ENCODE data around the gene PLCH2. TPM values are rescaled to one million over a fixed set of nuclear protein-coding genes. Genes with fewer than 3 reads are reported as not detected.
A peak's percentile ranks its signal among the peaks of the same experiment; 100 is the strongest.

PLCH2 gene
- total and polyA plus RNA-seq, 2 of the 13 experiments (the other 11 are each of a cell fraction or from before 2014, with no cell fraction given), result 0.15 to 0.67 TPM

DNA sequence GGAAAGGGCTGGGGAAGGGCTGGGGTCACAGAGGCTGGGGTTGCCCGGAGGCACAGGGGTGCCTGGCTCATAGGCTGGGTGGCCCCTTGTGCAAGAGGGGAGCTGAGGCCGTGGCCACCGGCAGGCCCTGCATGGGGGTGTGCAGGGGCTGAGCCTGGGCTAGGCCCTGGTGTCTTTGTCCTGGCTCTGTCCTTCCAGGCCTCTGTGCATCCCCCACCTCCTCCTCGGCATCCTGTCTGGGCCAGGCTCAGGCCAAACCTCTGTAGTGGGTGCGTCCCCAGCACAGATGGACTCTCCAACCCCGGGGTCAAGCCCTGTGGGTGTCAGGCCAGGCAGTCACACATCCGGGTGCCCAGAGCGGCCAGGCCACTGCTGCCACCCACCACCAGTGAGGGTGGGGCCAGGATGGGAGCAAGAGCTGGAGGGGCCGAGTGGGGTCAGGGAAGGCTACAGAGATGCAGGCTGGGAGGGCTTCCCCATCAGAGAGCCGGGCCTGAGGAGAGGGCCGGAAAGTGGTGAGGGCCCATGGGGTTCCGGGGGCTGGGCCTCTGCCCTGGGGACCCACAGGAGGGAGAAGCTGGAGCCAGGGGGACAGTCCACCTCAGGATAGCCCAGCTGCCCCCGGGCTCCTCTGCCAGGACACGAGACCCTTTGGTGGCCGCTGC, 30.9 kb downstream of the PLCH2 start (continued):
- TF ChIP-seq, protein P1, sequence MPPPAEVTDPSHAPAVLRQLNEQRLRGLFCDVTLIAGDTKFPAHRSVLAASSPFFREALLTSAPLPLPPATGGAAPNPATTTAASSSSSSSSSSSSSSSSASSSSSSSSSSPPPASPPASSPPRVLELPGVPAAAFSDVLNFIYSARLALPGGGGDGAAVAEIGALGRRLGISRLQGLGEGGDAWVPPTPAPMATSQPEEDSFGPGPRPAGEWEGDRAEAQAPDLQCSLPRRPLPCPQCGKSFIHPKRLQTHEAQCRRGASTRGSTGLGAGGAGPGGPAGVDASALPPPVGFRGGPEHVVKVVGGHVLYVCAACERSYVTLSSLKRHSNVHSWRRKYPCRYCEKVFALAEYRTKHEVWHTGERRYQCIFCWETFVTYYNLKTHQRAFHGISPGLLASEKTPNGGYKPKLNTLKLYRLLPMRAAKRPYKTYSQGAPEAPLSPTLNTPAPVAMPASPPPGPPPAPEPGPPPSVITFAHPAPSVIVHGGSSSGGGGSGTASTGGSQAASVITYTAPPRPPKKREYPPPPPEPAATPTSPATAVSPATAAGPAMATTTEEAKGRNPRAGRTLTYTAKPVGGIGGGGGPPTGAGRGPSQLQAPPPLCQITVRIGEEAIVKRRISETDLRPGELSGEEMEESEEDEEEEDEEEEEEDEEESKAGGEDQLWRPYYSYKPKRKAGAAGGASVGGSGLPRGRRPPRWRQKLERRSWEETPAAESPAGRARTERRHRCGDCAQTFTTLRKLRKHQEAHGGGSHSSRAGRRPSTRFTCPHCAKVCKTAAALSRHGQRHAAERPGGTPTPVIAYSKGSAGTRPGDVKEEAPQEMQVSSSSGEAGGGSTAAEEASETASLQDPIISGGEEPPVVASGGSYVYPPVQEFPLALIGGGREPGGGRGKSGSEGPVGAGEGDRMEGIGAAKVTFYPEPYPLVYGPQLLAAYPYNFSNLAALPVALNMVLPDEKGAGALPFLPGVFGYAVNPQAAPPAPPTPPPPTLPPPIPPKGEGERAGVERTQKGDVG (CRISPR knock-in tag; IDR thresholded peaks at IDR 0.05; ENCODE audit: borderline replicate concordance), result no peak
- TF ChIP-seq ZC3H13 (CRISPR knock-in tag; IDR thresholded peaks at IDR 0.05) (peak; percentile 65), ZNF570 (CRISPR knock-in tag; IDR thresholded peaks at IDR 0.05; ENCODE audit: borderline replicate concordance) (no peak), POLR2G (IDR thresholded peaks at IDR 0.05; ENCODE audit: low read depth, low read length) (peak; percentile 3; the same call in 1 of the 2 replicates), PAF1 (CRISPR knock-in tag; IDR thresholded peaks at IDR 0.05) (0 out of 2 replicates have a peak, but pooled peaks have one; percentile 39)
- TF ChIP-seq, protein P2, sequence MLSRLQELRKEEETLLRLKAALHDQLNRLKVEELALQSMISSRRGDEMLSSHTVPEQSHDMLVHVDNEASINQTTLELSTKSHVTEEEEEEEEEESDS (CRISPR knock-in tag; IDR thresholded peaks at IDR 0.05; ENCODE audit: borderline replicate concordance), result no peak

DNA sequence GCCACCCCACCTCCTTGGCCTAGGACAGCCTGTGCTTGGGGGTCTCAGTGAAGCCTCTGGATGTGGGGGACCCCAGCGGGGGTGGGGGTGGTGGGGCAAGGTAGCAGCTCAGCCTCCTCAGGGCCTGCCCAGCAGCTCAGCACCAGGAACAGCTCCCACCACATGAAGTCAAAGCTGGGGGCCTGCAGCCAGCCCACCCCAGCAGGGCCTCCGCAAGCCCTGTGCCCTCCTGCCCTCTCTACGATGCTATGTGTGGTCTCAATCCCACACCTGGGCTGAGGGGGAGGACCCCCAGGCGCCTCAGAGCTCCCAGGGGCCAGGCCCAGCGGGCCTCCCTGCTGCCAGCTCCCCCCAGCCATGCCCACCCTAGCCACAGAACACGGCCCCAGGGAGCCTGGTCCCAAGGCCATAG, 31.7 kb downstream of the PLCH2 start:
- Histone ChIP-seq H2AFZ (ENCODE audit: low read length) (no peak overlapping the region), H3K4me2 (ENCODE audit: low read depth, low read length) (no peak overlapping the region), H3K4me3 (replicated peaks in 1 of 3; ENCODE audit: insufficient read depth in 1 of 3, low read depth in 2 of 3, low read length in 3 of 3) (no peak overlapping the region), H3K9ac (ENCODE audit: insufficient read depth, low read depth, low read length) (no peak overlapping the region), H3K27ac (ENCODE audit: extremely low read length, insufficient read depth, low read length) (no peak overlapping the region), H3K9me3 (ENCODE audit: low read length) (no peaks in the 10 kb centered on the region), H4K20me1 (ENCODE audit: insufficient read depth, low read length) (no peaks in the 10 kb centered on the region), H3K4me1 (ENCODE audit: insufficient read depth, low read length) (no peaks in the 10 kb centered on the region), H3K79me2 (ENCODE audit: insufficient read depth, low read length) (no peaks in the 10 kb centered on the region), H3K27me3 (ENCODE audit: control insufficient read depth in 1 of 2, insufficient read depth in 2 of 2, low read length in 2 of 2) (peaks cover 11 to 30% of the 10 kb centered on the region in 2 experiments), H3K36me3 (replicated peaks in 1 of 2; ENCODE audit: control insufficient read depth in 1 of 2, insufficient read depth in 2 of 2, low read length in 2 of 2) (peaks cover 11 to 31% of the 10 kb centered on the region in 2 experiments)
- no peak for DNase-seq (ENCODE audit: low spot score)
- BruUV-seq (replicated peaks), result no TSS peak
- intact Hi-C loops (cut with micrococcal nuclease; ENCODE audit: unreplicated experiment), result no loop called here
- in situ Hi-C loops (cut with HindIII; ENCODE audit: extremely low pct_ligation_motif_present, low pct_unique_long_range_greater_than_20kb), result loop anchor here (25.0 kb wide), 1 partner anchor 320 kb away; the partner anchor contains the start of gene FAAP20
- TF ChIP-seq GTF3A (CRISPR knock-in tag; conservative IDR thresholded peaks at IDR 0.05), result no peak
- no peak for TF ChIP-seq NFIC (IDR thresholded peaks at IDR 0.05; ENCODE audit: low read length)
- 0 out of 2 replicates have a peak, but pooled peaks have one; percentile 24 for TF ChIP-seq RBFOX2 (IDR thresholded peaks at IDR 0.05; ENCODE audit: low read depth, low read length)
- peak; percentile 71; the same call in 1 of the 2 replicates for TF ChIP-seq ZC3H13 (CRISPR knock-in tag; IDR thresholded peaks at IDR 0.05)
- TF ChIP-seq ARNT2 (CRISPR knock-in tag; IDR thresholded peaks at IDR 0.05; ENCODE audit: low read depth), result no peak
- no peak for TF ChIP-seq ZNF180 (CRISPR knock-in tag; IDR thresholded peaks at IDR 0.05; ENCODE audit: borderline replicate concordance, low read depth)
- no peak for TF ChIP-seq NFYB (CRISPR knock-in tag; IDR thresholded peaks at IDR 0.05)
- WGBS (ENCODE audit: low lambda C conversion rate), result no CpG with 5 or more reads among the region's 6 CpGs
- ChIA-PET CTCF (ENCODE audit: low intra/inter-chr PET ratio, low total read pairs) (no interaction called here), POLR2A (no interaction called here)
- ATAC-seq, result no peak
- no peak for FAIRE-seq

Measured in HepG2 (cell line).